H9 (cell line): Measurements from ENCODE around the gene CDIPT. TPM values are rescaled to one million over a fixed set of nuclear protein-coding genes. Genes with fewer than 3 reads are reported as not detected.

Source experiments
- DNase-seq: peaks from one replicate; pipeline ENCODE4 v3.0.0-alpha.2; 2017
- H2AFZ ChIP-seq: one replicate; pipeline ENCODE4 v1.6.1; 2013; ENCODE audit warnings: mild to moderate bottlenecking, low read length, control low read depth, moderate library complexity
- H2AK5ac ChIP-seq: 2 replicates; pipeline ENCODE4 v1.6.1; 2013; ENCODE audit warnings: low read length, control low read depth, mixed read lengths; ENCODE audit not compliant: insufficient read length
- H2BK120ac ChIP-seq: one replicate; pipeline ENCODE4 v1.6.1; 2013; ENCODE audit warnings: low read depth, mild to moderate bottlenecking, low read length, control low read depth, inconsistent platforms; ENCODE audit not compliant: poor library complexity, severe bottlenecking
- H2BK12ac ChIP-seq: 2 replicates; pipeline ENCODE4 v1.6.1; 2013; ENCODE audit warnings: low read length, control low read depth, mixed read lengths, low read depth; ENCODE audit not compliant: insufficient read length
- H2BK15ac ChIP-seq: 2 replicates; pipeline ENCODE4 v1.6.1; 2013; ENCODE audit warnings: low read depth, low read length, control low read depth
- H2BK20ac ChIP-seq: one replicate; pipeline ENCODE4 v1.6.1; 2013; ENCODE audit warnings: low read depth, mild to moderate bottlenecking, low read length, control low read depth, inconsistent platforms; ENCODE audit not compliant: poor library complexity, severe bottlenecking
- H2BK5ac ChIP-seq: 2 replicates; pipeline ENCODE4 v1.6.1; 2013; ENCODE audit warnings: low read length, control low read depth, mixed read lengths; ENCODE audit not compliant: insufficient read length
- H3K14ac ChIP-seq: 2 replicates; pipeline ENCODE4 v1.6.1; 2013; ENCODE audit warnings: low read length, control low read depth; ENCODE audit not compliant: insufficient read depth
- H3K18ac ChIP-seq: 2 replicates; pipeline ENCODE4 v1.6.1; 2013; ENCODE audit warnings: low read depth, mild to moderate bottlenecking, mixed read lengths, low read length, control low read depth; ENCODE audit not compliant: insufficient read length
- H3K23ac ChIP-seq: 2 replicates; pipeline ENCODE4 v1.6.1; 2013; ENCODE audit warnings: low read length, control low read depth, mixed read lengths, low read depth; ENCODE audit not compliant: insufficient read length
- H3K23me2 ChIP-seq: 2 replicates; pipeline ENCODE4 v1.6.1; 2013; ENCODE audit warnings: low read depth, mild to moderate bottlenecking, mixed read lengths, low read length, control low read depth; ENCODE audit not compliant: insufficient read length, poor library complexity, severe bottlenecking
- H3K27ac ChIP-seq: 2 replicates; pipeline ENCODE4 v1.5.1; 2013; ENCODE audit warnings: low read length, control low read depth, mixed read lengths, low read depth; ENCODE audit not compliant: insufficient read length
- H3K27me3 ChIP-seq: 2 replicates; pipeline ENCODE4 v1.6.1; 2013; ENCODE audit warnings: low read length, control low read depth, inconsistent platforms; ENCODE audit not compliant: insufficient read depth
- H3K4ac ChIP-seq: 2 replicates; pipeline ENCODE4 v1.6.1; 2013; ENCODE audit warnings: low read depth, mild to moderate bottlenecking, control low read depth, inconsistent platforms, low read length, moderate library complexity
- H3K4me1 ChIP-seq: 2 replicates; pipeline ENCODE4 v1.6.1; 2013; ENCODE audit warnings: low read length, control low read depth, inconsistent platforms; ENCODE audit not compliant: insufficient read depth
- H3K4me2 ChIP-seq: 2 replicates; pipeline ENCODE4 v1.6.1; 2013; ENCODE audit warnings: low read length, control low read depth, mixed read lengths; ENCODE audit not compliant: insufficient read length, insufficient read depth
- H3K56ac ChIP-seq: 2 replicates; pipeline ENCODE4 v1.6.1; 2013; ENCODE audit warnings: low read depth, mild to moderate bottlenecking, mixed read lengths, low read length, control low read depth; ENCODE audit not compliant: insufficient read length
- H3K79me1 ChIP-seq: 2 replicates; pipeline ENCODE4 v1.6.1; 2013; ENCODE audit warnings: low read depth, mild to moderate bottlenecking, moderate library complexity, low read length, control low read depth, inconsistent platforms; ENCODE audit not compliant: insufficient read depth, poor library complexity, severe bottlenecking
- H3K79me2 ChIP-seq: 2 replicates; pipeline ENCODE4 v1.6.1; 2013; ENCODE audit warnings: low read length, control low read depth, inconsistent platforms; ENCODE audit not compliant: insufficient read depth
- H3K9ac ChIP-seq: 2 replicates; pipeline ENCODE4 v1.6.1; 2013; ENCODE audit warnings: low read length, control low read depth, mixed read lengths; ENCODE audit not compliant: insufficient read length; ENCODE audit errors: extremely low read depth
- H3K9me3 ChIP-seq: one replicate; pipeline ENCODE4 v1.6.1; 2013; ENCODE audit warnings: low read depth, low read length, inconsistent platforms; ENCODE audit not compliant: control insufficient read depth
- H3T11ph ChIP-seq: one replicate; pipeline ENCODE4 v1.6.1; 2013; ENCODE audit warnings: mild to moderate bottlenecking, low read length, control low read depth, inconsistent platforms
- H4K20me1 ChIP-seq: one replicate; pipeline ENCODE4 v1.6.1; 2013; ENCODE audit not compliant: control insufficient read depth, insufficient read length, insufficient read depth
- H4K5ac ChIP-seq: 2 replicates; pipeline ENCODE4 v1.6.1; 2013; ENCODE audit warnings: low read depth, mild to moderate bottlenecking, mixed read lengths, low read length, control low read depth; ENCODE audit not compliant: insufficient read length
- H4K8ac ChIP-seq: replicated peaks from 2 replicates; pipeline ENCODE4 v1.6.1; 2013; ENCODE audit warnings: low read length, control low read depth, mixed read lengths, low read depth; ENCODE audit not compliant: insufficient read length
- H4K91ac ChIP-seq: 2 replicates; pipeline ENCODE4 v1.6.1; 2013; ENCODE audit warnings: low read depth, mild to moderate bottlenecking, moderate library complexity, mixed read lengths, low read length, control low read depth; ENCODE audit not compliant: insufficient read length
- H3K27ac Mint-ChIP-seq, 3 experiments: 2 replicates in 2 of 3; 3 replicates in 1 of 3; pipeline ENCODE4 v1.8.0; 2020 to 2021; ENCODE audit warnings: mixed read lengths in 3 of 3, mild to moderate bottlenecking in 1 of 3, moderate library complexity in 1 of 3
- H3K27me3 Mint-ChIP-seq: 2 replicates; pipeline ENCODE4 v1.8.0; 2021; ENCODE audit warnings: low read depth, mild to moderate bottlenecking, moderate library complexity, mixed read lengths
- H3K36me3 Mint-ChIP-seq, 3 experiments: 2 replicates in 2 of 3; 3 replicates in 1 of 3; pipeline ENCODE4 v1.8.0; 2020 to 2021; ENCODE audit warnings: low read depth in 3 of 3, mixed read lengths in 3 of 3; ENCODE audit not compliant: insufficient read depth in 1 of 3
- H3K4me1 Mint-ChIP-seq, 2 experiments: 2 replicates each; pipeline ENCODE4 v1.8.0; 2020; ENCODE audit warnings: mixed read lengths in 2 of 2
- H3K4me3 Mint-ChIP-seq, 2 experiments: 2 replicates in 1 of 2; 3 replicates in 1 of 2; pipeline ENCODE4 v1.8.0; 2020 to 2021; ENCODE audit warnings: mild to moderate bottlenecking in 2 of 2, mixed read lengths in 2 of 2, moderate library complexity in 1 of 2
- H3K9me3 Mint-ChIP-seq, 2 experiments: 2 replicates in 1 of 2; 3 replicates in 1 of 2; pipeline ENCODE4 v1.8.0; 2020; ENCODE audit warnings: mild to moderate bottlenecking in 2 of 2, mixed read lengths in 2 of 2, moderate library complexity in 1 of 2
- WGBS: extraction: QIAGEN DNeasy Blood & Tissue Kit; methylation state at CpG from one replicate; pipeline ENCODE4 v1.1.7; 2013; ENCODE audit warnings: missing lambda C conversion rate, low lambda C conversion rate, mixed read lengths; ENCODE audit not compliant: insufficient read length; ENCODE audit errors: extremely low coverage; 5-methylcytosine and 5-hydroxymethylcytosine counted together
- total RNA-seq: library from RNA; stranded (reverse); gene quantifications from 2 replicates; pipeline ENCODE4 v1.2.1, GENCODE V29; 2021
- TF ChIP-seq, protein P1 (sequence below): fragments of 200-600 bp; sonication (generic); conservative IDR thresholded peaks from 3 replicates; pipeline ENCODE4 v1.8.0; 2021; ENCODE audit warnings: antibody characterized with exemption, mild to moderate bottlenecking

The CDIPT gene
- total RNA-seq, 1 experiment from 2014 or later: 70.6 TPM

DNA sequence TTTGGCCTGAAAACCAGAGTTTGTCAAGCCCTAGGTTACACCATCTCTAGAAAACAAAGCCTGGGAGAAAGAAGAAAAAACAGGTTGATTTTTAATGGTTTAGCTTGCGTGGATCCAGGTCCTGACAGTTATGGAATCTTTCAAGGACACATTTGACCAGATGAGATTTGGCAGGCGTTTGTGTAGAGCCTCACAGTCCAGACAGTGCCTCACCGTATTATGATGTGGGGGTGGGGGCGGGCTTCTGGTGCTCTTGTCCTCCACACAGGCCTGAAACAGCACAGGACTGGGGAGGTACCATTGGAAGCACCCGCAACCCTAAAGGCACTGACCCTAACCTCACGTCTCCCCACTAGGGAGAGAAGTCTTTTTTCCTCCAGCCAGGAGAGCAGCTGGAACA is 23.2 kb downstream of the CDIPT start:
- no peak overlapping the region for H3K14ac ChIP-seq
- H3K4me1 ChIP-seq: no peaks in the 10 kb centered on the region
- no peak overlapping the region for H3K4me2 ChIP-seq
- no peak overlapping the region for H3T11ph ChIP-seq
- H4K91ac ChIP-seq: no peak overlapping the region
- H2BK20ac ChIP-seq: no peak overlapping the region
- no peak overlapping the region for H2AK5ac ChIP-seq
- no peak overlapping the region for H4K8ac ChIP-seq
- no peak overlapping the region for H4K5ac ChIP-seq
- Mint-ChIP-seq H3K27me3 (no peaks in the 10 kb centered on the region), H3K9me3 (no peaks in the 10 kb centered on the region), H3K27ac (no peak overlapping the region), H3K36me3 (no peaks in the 10 kb centered on the region), H3K4me1 (no peaks in the 10 kb centered on the region), H3K4me3 (no peak overlapping the region)
- H3K79me1 ChIP-seq: no peaks in the 10 kb centered on the region
- H3K23ac ChIP-seq: no peak overlapping the region
- TF ChIP-seq, protein P1, sequence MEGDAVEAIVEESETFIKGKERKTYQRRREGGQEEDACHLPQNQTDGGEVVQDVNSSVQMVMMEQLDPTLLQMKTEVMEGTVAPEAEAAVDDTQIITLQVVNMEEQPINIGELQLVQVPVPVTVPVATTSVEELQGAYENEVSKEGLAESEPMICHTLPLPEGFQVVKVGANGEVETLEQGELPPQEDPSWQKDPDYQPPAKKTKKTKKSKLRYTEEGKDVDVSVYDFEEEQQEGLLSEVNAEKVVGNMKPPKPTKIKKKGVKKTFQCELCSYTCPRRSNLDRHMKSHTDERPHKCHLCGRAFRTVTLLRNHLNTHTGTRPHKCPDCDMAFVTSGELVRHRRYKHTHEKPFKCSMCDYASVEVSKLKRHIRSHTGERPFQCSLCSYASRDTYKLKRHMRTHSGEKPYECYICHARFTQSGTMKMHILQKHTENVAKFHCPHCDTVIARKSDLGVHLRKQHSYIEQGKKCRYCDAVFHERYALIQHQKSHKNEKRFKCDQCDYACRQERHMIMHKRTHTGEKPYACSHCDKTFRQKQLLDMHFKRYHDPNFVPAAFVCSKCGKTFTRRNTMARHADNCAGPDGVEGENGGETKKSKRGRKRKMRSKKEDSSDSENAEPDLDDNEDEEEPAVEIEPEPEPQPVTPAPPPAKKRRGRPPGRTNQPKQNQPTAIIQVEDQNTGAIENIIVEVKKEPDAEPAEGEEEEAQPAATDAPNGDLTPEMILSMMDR: no peak
- WGBS: no CpG with 5 or more reads among the region's 6 CpGs
- H3K56ac ChIP-seq: no peak overlapping the region
- no peak overlapping the region for H3K18ac ChIP-seq
- no peak overlapping the region for H2BK5ac ChIP-seq
- no peak overlapping the region for H2BK120ac ChIP-seq
- no peak for DNase-seq
- no peaks in the 10 kb centered on the region for H3K79me2 ChIP-seq
- no peak overlapping the region for H2BK15ac ChIP-seq
- no peak overlapping the region for H2AFZ ChIP-seq
- no peak overlapping the region for H3K4ac ChIP-seq
- H3K9me3 ChIP-seq: no peaks in the 10 kb centered on the region
- no peaks in the 10 kb centered on the region for H4K20me1 ChIP-seq
- no peaks in the 10 kb centered on the region for H3K27me3 ChIP-seq
- H3K23me2 ChIP-seq: no peaks in the 10 kb centered on the region
- H2BK12ac ChIP-seq: no peak overlapping the region
- H3K27ac ChIP-seq: no peak overlapping the region
- no peak overlapping the region for H3K9ac ChIP-seq
